Measurements from ENCODE around the gene DNAAF1.

Gene DNAAF1

DNA sequence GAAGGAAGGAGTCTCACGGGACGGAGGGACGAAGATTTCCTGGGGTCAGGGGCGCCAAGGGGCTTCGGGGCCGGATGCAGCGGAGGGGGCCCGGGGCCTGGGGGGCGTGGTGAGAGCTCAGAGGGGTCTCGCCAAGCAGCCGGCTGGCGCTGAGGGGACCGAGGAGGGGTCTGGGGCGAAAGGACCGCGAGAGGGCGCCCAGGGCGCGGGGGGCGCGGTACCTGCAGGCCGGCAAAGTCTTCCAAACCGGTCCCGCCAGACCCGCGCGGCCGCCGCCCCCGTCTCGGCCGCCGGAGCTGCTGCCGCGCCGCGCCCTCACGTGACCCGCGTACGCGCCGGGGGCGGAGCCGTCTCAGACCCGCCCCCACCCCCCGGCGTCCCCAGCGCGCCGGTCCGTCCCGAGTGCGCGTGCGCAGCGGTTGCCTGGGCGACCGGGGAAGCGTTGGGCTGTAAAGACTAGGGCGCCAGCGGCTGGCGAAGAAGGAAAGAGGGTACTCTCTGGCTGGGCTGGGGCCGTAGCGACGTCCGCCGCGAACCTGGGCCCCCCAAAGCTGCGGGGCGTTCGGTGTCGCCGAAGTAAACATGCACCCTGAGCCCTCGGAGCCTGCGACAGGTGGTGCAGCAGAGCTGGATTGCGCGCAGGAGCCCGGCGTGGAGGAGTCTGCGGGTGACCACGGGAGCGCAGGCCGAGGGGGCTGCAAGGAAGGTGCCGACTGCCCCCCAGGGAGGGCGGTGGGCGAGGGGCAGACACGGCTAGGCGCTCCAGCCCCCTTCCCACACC lies at the start of gene DNAAF1, which contains the start of gene HSDL1:
Gene DNAAF1 (plus strand): TSS at position 450 of the 781 bp plus-strand sequence. CDS start 133 bp downstream, at position 583.
Gene HSDL1 (minus strand): TSS at position 319 of the 781 bp plus-strand sequence. CDS start 13,856 bp downstream, outside the sequence.
- TF ChIP-seq, protein P1, sequence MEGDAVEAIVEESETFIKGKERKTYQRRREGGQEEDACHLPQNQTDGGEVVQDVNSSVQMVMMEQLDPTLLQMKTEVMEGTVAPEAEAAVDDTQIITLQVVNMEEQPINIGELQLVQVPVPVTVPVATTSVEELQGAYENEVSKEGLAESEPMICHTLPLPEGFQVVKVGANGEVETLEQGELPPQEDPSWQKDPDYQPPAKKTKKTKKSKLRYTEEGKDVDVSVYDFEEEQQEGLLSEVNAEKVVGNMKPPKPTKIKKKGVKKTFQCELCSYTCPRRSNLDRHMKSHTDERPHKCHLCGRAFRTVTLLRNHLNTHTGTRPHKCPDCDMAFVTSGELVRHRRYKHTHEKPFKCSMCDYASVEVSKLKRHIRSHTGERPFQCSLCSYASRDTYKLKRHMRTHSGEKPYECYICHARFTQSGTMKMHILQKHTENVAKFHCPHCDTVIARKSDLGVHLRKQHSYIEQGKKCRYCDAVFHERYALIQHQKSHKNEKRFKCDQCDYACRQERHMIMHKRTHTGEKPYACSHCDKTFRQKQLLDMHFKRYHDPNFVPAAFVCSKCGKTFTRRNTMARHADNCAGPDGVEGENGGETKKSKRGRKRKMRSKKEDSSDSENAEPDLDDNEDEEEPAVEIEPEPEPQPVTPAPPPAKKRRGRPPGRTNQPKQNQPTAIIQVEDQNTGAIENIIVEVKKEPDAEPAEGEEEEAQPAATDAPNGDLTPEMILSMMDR (IDR thresholded peaks at IDR 0.05; ENCODE audit: borderline replicate concordance, insufficient read depth, low read depth, low read length): 0 out of 2 replicates have a peak, but pooled peaks have one; percentile 17
- H3K4me3 ChIP-seq (ENCODE audit: low read depth, low read length): peak within 1 kb of the TSS; percentile 79

DNA sequence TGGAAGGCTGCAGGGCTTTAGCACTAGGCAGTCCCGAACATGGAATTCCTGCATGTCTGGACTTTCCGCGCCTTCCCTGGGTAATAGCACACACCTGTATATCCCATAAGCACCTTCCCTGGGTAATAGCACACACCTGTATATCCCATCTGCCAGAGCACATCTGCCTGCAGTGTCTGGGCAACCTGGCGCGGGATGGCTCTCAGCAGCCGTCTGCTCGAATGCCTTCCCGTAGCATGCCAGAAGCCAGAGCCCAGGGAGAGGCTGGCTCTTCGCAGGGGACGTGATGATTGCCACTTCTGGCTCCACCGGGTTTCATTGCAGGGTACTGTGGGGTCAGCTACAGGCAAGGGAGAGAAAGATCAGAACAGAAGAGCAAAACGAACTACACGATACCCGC lies 49.6 kb upstream of the DNAAF1 start:
- TF ChIP-seq, protein P1 (IDR thresholded peaks at IDR 0.05; ENCODE audit: borderline replicate concordance, insufficient read depth, low read depth, low read length): no peak

DNA sequence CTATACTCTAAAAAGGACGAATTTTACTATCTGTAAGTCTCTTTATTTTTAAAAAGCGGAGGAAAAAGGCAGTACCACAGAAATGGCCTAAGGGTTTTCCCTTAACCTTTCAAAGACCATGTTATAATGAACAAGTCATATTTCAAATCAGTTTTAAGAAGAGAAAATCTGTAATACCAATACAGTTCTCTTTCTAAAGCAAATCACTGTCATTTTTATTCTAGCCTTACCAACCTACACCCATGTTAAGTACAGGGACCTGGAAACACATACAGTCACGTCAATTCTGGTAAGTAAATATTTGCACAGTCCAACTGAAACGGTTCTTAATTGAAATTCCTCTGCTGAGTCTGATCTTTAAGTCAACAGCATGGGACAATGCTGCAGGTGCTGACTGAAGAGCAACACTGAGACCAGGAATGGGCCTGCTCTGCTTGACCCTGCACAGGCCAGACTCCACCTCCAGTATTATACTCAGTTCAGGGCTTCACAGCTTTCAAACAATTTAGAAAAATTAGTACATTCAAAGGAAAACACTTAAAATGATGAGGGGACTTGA lies 48.6 kb upstream of the DNAAF1 start:
- H3K4me3 ChIP-seq (ENCODE audit: low read depth, low read length): no peak overlapping the region
- TF ChIP-seq, protein P1 (IDR thresholded peaks at IDR 0.05; ENCODE audit: borderline replicate concordance, insufficient read depth, low read depth, low read length): no peak

More for the DNA sequence above, 49.6 kb upstream of the DNAAF1 start:
- no peak overlapping the region for H3K4me3 ChIP-seq (ENCODE audit: low read depth, low read length)

DNA sequence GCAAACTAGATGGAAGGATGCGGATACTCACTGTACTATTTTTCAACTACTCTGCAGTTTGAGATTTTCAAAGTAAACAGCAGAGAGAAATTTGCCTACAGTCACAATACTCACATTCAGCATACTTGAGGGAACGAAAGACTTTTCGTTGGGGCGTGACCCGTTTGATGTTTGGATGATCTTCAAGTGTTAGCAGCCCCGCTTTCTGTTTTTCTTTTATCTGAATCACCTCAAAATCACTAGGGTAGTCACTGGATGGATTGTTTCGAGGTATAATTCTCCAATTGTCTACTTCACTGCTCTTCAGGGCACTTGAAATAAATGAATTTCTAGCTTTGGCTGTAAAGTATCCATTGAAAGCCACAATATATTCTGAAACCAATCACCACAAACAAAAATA lies 46.2 kb upstream of the DNAAF1 start:
- no peak overlapping the region for H3K4me3 ChIP-seq (ENCODE audit: low read depth, low read length)
- TF ChIP-seq, protein P1 (IDR thresholded peaks at IDR 0.05; ENCODE audit: borderline replicate concordance, insufficient read depth, low read depth, low read length): no peak

DNA sequence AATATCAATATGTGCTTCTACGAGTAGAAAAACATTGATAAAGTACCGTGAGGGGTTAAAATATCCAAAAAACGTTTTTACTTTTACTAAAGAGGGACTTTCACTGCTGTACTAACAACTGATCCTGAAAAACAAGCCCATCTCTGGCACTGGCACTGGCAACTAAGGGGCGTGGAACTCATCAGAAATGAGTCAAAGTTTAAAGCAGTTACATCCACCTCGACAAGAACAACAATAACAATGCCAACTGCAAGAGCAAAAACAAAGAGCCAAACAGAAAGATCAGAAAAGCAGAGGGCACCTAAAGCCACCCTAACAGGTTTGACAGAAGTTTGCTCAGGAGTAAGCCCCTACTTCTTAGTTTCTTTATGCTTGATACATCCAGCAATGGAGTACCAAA lies 41.4 kb upstream of the DNAAF1 start:
- TF ChIP-seq, protein P1 (IDR thresholded peaks at IDR 0.05; ENCODE audit: borderline replicate concordance, insufficient read depth, low read depth, low read length): no peak
- no peak overlapping the region for H3K4me3 ChIP-seq (ENCODE audit: low read depth, low read length)

DNA sequence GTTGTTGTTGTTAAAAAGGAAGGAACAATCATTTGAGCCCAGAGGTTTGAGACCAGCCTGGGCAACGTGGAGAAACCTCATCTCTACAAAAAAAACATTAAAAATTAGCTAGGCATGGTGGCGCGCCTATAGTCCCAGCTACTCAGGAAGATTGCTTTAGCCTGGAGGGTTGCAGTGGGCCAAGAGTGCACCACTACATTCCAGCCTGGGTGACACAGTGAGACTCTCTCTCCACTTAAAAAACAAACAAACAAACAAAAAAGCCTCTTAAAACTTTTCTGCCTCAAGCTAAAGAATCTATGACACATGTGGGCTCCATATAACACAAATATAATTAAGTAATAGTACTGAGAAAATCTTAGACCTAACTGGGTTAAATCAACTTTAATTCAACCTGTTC lies 40.9 kb upstream of the DNAAF1 start:
- no peak overlapping the region for H3K4me3 ChIP-seq (ENCODE audit: low read depth, low read length)
- TF ChIP-seq, protein P1 (IDR thresholded peaks at IDR 0.05; ENCODE audit: borderline replicate concordance, insufficient read depth, low read depth, low read length): no peak

Measured in GM12875 (cell line).